DND-41 (cell line): ENCODE data around the gene ASPA.

Experiments
- EZH2 ChIP-seq: IDR thresholded peaks from 3 replicates; pipeline ENCODE4 v1.6.1; 2012; ENCODE audit warnings: borderline replicate concordance, low read depth, mild to moderate bottlenecking, moderate library complexity, low read length, inconsistent platforms; ENCODE audit not compliant: severe bottlenecking
- TF ChIP-seq, protein P1 (sequence below): IDR thresholded peaks from 2 replicates; pipeline ENCODE4 v1.5.1; 2012; ENCODE audit warnings: borderline replicate concordance, low read length, moderate library complexity, mild to moderate bottlenecking; ENCODE audit not compliant: poor library complexity, severe bottlenecking; ENCODE audit errors: extremely low read depth

DNA sequence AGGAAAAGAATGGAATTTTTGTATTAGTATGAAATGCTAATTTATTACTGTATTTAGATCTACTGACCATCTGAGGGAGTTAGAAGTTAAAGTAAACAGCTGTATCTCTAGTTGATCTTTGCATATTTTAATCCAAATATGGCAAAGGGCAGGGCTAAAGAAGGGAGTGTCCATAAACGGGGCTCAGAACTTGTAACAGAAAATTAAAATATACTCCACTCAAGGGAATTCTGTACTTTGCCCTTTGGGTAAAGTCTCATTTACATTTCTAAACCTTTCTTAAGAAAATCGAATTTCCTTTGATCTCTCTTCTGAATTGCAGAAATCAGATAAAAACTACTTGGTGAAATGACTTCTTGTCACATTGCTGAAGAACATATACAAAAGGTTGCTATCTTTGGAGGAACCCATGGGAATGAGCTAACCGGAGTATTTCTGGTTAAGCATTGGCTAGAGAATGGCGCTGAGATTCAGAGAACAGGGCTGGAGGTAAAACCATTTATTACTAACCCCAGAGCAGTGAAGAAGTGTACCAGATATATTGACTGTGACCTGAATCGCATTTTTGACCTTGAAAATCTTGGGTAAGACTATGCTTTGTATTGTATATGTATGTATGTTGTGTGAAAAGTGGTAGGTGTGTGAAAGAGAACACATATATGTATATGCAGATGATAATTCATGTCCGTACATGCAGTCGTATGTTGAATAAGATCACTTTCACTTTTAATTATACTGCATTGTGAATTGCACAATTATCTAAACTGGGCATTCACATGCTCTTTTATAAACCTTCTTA is at the start of gene ASPA:
- TF ChIP-seq, protein P1, sequence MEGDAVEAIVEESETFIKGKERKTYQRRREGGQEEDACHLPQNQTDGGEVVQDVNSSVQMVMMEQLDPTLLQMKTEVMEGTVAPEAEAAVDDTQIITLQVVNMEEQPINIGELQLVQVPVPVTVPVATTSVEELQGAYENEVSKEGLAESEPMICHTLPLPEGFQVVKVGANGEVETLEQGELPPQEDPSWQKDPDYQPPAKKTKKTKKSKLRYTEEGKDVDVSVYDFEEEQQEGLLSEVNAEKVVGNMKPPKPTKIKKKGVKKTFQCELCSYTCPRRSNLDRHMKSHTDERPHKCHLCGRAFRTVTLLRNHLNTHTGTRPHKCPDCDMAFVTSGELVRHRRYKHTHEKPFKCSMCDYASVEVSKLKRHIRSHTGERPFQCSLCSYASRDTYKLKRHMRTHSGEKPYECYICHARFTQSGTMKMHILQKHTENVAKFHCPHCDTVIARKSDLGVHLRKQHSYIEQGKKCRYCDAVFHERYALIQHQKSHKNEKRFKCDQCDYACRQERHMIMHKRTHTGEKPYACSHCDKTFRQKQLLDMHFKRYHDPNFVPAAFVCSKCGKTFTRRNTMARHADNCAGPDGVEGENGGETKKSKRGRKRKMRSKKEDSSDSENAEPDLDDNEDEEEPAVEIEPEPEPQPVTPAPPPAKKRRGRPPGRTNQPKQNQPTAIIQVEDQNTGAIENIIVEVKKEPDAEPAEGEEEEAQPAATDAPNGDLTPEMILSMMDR = no peak
- no peak for TF ChIP-seq EZH2
